Measurements from ENCODE around the gene SCRT2. TPM values are rescaled to one million over a fixed set of nuclear protein-coding genes. Genes with fewer than 3 reads are reported as not detected.
A peak's percentile ranks its signal among the peaks of the same experiment; 100 is the strongest.

Gene SCRT2
- total RNA-seq, 4 donors from 2014 or later = not detected

DNA sequence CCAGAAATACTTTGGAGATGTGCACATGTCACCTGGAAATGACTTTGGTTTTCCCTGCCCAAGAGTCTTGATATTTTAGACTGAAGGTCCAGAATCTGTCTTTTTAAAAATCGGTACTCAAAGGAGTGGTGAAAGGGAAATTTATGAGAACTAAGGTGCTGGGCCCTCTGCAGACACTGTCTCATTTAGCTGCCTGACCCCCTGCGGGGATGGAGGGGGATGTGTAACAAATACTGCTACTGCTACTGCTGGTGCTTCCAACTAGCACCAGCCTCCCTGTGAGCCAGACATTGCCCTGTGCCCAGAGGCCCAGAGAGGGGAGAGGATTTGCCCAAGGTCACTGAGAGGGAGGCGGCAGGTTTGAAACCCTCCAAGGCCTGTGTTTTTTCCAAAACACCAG is 7.0 kb downstream of the SCRT2 start:
- WGBS, 2 donors = 75 to 84% methylated on average over 3 of the region's 3 CpGs
- no peak overlapping the region for H3K4me3 ChIP-seq (replicated peaks in 1 of 3)
- peaks cover 0 to 10% of the 10 kb centered on the region in 2 donors for H3K4me1 ChIP-seq
- no peaks in the 10 kb centered on the region for H3K36me3 ChIP-seq
- TF ChIP-seq CTCF (IDR thresholded peaks at IDR 0.05) (no peak), POLR2A (IDR thresholded peaks at IDR 0.05) (no peak)
- intact Hi-C loops (cut with DNase I) = no loop called here
- H3K27me3 ChIP-seq = peaks cover 7% of the 10 kb centered on the region
- no peak overlapping the region for H3K27ac ChIP-seq
- no peaks in the 10 kb centered on the region for H3K9me3 ChIP-seq
- no peak for DNase-seq

DNA sequence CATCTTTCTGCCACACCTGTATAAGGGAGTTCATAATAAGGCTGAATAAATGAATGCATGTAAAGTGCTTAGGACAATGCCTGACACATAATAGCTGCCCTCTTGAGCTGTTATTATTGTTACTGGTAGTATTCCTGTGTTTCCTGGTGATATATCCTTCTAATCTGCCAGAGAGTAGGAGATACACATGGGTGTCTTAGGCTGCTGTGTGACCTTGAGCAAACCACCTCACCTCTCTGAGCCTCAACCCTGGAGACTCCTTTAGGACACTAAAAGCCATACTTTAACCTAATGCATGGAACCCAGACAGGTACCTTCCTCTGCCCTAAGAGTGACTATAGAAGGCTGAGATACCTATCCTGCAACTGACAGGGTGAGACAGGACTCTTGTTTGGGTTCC is 7.6 kb downstream of the SCRT2 start:
- Histone ChIP-seq H3K9me3 (no peaks in the 10 kb centered on the region), H3K36me3 (no peaks in the 10 kb centered on the region), H3K27ac (no peak overlapping the region), H3K4me3 (replicated peaks in 1 of 3) (no peak overlapping the region), H3K4me1 (peaks cover 0 to 15% of the 10 kb centered on the region in 2 donors), H3K27me3 (peaks cover 7% of the 10 kb centered on the region)
- no peak for DNase-seq
- intact Hi-C loops (cut with DNase I) = no loop called here
- TF ChIP-seq CTCF (IDR thresholded peaks at IDR 0.05) = no peak

- no peak for TF ChIP-seq POLR2A (IDR thresholded peaks at IDR 0.05)
- peak; percentile 24 to 74 (median 45) for TF ChIP-seq CTCF (IDR thresholded peaks at IDR 0.05)
- Histone ChIP-seq H3K4me1 (peaks cover 0 to 11% of the 10 kb centered on the region in 2 donors), H3K27me3 (peaks cover 12% of the 10 kb centered on the region), H3K4me3 (replicated peaks in 1 of 3) (no peak overlapping the region), H3K27ac (no peak overlapping the region), H3K9me3 (no peaks in the 10 kb centered on the region), H3K36me3 (no peaks in the 10 kb centered on the region)
- WGBS, 2 donors = 23 to 25% methylated on average over 9 of the region's 9 CpGs
- DNase-seq = peak; percentile 41 to 48
- intact Hi-C loops (cut with DNase I) = no loop called here
These were observed 8.1 kb downstream of the SCRT2 start for GRCh38 chr20:667351-668034.

- intact Hi-C loops (cut with DNase I) = no loop called here
- no peak for TF ChIP-seq POLR2A (IDR thresholded peaks at IDR 0.05)
- TF ChIP-seq CTCF (IDR thresholded peaks at IDR 0.05) = no peak
- Histone ChIP-seq H3K4me3 (replicated peaks in 1 of 3) (no peak overlapping the region), H3K27ac (no peak overlapping the region), H3K27me3 (peaks cover 18% of the 10 kb centered on the region), H3K9me3 (no peaks in the 10 kb centered on the region), H3K36me3 (no peaks in the 10 kb centered on the region), H3K4me1 (peaks cover 0 to 7% of the 10 kb centered on the region in 2 donors)
- 48 to 54% methylated on average over 4 of the region's 4 CpGs for WGBS, 2 donors
- DNase-seq = no peak
These were observed 8.7 kb downstream of the SCRT2 start for GRCh38 chr20:666877-667276.

DNA sequence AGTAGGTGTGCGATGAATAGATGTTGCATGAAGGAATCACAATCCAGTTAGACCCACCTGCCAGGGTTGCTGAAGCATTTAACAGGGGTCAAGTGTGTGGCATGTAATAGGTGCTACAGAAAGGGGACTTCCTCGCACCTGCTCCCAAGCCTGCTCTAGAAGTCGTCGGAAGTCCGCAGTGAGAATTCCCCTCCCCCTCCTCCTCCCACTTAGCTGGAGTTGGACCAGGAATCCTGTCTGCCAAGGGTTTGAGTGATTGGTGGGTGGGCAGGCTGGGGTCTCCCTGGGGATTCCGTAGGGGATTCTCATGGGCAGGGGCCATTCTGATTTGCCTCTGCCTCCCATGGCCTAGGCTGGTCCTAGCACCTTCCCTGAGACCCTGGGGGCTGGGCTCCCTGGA is 10.3 kb downstream of the SCRT2 start:
- intact Hi-C loops (cut with DNase I) = no loop called here
- H3K9me3 ChIP-seq = no peaks in the 10 kb centered on the region
- H3K27ac ChIP-seq = no peak overlapping the region
- no peaks in the 10 kb centered on the region for H3K36me3 ChIP-seq
- no peak for DNase-seq
- H3K4me3 ChIP-seq (replicated peaks in 1 of 3) = no peak overlapping the region
- peaks cover 24% of the 10 kb centered on the region for H3K27me3 ChIP-seq
- TF ChIP-seq CTCF (IDR thresholded peaks at IDR 0.05) (no peak), POLR2A (IDR thresholded peaks at IDR 0.05) (no peak)
- H3K4me1 ChIP-seq = peaks cover 0 to 7% of the 10 kb centered on the region in 2 donors
- 16 to 60% methylated on average over 2 to 5 of the region's 6 CpGs for WGBS, 2 donors

All from thyroid gland (tissue), 4 donors.